ENCODE results near the gene LARP4B.
"Not testable (repeated sequence)": the region's sequence is repeated elsewhere in the genome, so short reads cannot be mapped to it uniquely, and the experiment has no call there.

Gene LARP4B

GRCh38 chr10:938941-939678 is 7.6 kb upstream of the LARP4B start:
- no peaks in the 10 kb centered on the region for H3K36me3 ChIP-seq (replicated peaks in 1 of 2; ENCODE audit: control insufficient read depth in 2 of 2, insufficient read depth in 2 of 2, low read length in 2 of 2)
- H3K4me2 ChIP-seq (ENCODE audit: insufficient read depth, low read length, poor library complexity, severe bottlenecking) = no peak overlapping the region
- H2BK120ac ChIP-seq (ENCODE audit: low read depth, low read length) = no peak overlapping the region
- no peak overlapping the region for H3K4me3 ChIP-seq (ENCODE audit: low read length in 2 of 2)
- H3K18ac ChIP-seq (ENCODE audit: low read length) = peak overlapping the region; percentile 9
- H3K9me3 ChIP-seq (replicated peaks in 1 of 2; ENCODE audit: control insufficient read depth in 2 of 2, insufficient read depth in 1 of 2, low read depth in 1 of 2, low read length in 2 of 2) = no peaks in the 10 kb centered on the region
- H4K8ac ChIP-seq (ENCODE audit: low read depth, low read length) = no peak overlapping the region
- no peak overlapping the region for H2BK5ac ChIP-seq (ENCODE audit: low read length)
- no peaks in the 10 kb centered on the region for H3K27me3 ChIP-seq (ENCODE audit: control insufficient read depth in 3 of 3, insufficient read depth in 3 of 3, low read depth in 1 of 3, low read length in 3 of 3)
- no peaks in the 10 kb centered on the region for H3K4me1 ChIP-seq (ENCODE audit: control insufficient read depth in 2 of 2, insufficient read depth in 1 of 2, low read depth in 1 of 2, low read length in 2 of 2)
- no peak overlapping the region for H3K9ac ChIP-seq (ENCODE audit: low read depth, low read length, poor library complexity)
- no peak overlapping the region for H3K4ac ChIP-seq (ENCODE audit: low read length)
- WGBS, 2 donors (ENCODE audit: extremely low coverage in 2 of 2, insufficient read length in 2 of 2, insufficient replicate concordance in 1 of 2) = no CpG with 5 or more reads among the region's 10 CpGs
- no peak for DNase-seq (ENCODE audit: low spot score)
- no peak overlapping the region for H2AK5ac ChIP-seq (ENCODE audit: low read depth, low read length)
- H3K14ac ChIP-seq (ENCODE audit: low read length) = no peak overlapping the region
- H3K79me1 ChIP-seq (ENCODE audit: low read depth, low read length) = no peaks in the 10 kb centered on the region
- no peak overlapping the region for H3K23ac ChIP-seq (ENCODE audit: low read depth, low read length, poor library complexity)
- no peak overlapping the region for H2BK12ac ChIP-seq (ENCODE audit: low read length)
- H4K91ac ChIP-seq (ENCODE audit: low read depth, low read length, poor library complexity) = no peak overlapping the region
- no peak overlapping the region for H3K27ac ChIP-seq (replicated peaks; ENCODE audit: low read length)
- H2BK15ac ChIP-seq (ENCODE audit: low read length) = no peak overlapping the region
- peak overlapping the region; percentile 17 for H2AFZ ChIP-seq (ENCODE audit: low read length)

GRCh38 chr10:934746-935406 is 3.4 kb upstream of the LARP4B start:
- H3K4me3 ChIP-seq (ENCODE audit: low read length in 2 of 2) = no peak overlapping the region
- H4K91ac ChIP-seq (ENCODE audit: low read depth, low read length, poor library complexity) = no peak overlapping the region
- H2AFZ ChIP-seq (ENCODE audit: low read length) = no peak overlapping the region
- H4K8ac ChIP-seq (ENCODE audit: low read depth, low read length) = no peak overlapping the region
- no peak overlapping the region for H3K4ac ChIP-seq (ENCODE audit: low read length)
- H3K18ac ChIP-seq (ENCODE audit: low read length) = no peak overlapping the region
- no peak overlapping the region for H3K23ac ChIP-seq (ENCODE audit: low read depth, low read length, poor library complexity)
- DNase-seq (ENCODE audit: low spot score) = no peak
- H3K14ac ChIP-seq (ENCODE audit: low read length) = no peak overlapping the region
- no peaks in the 10 kb centered on the region for H3K9me3 ChIP-seq (replicated peaks in 1 of 2; ENCODE audit: control insufficient read depth in 2 of 2, insufficient read depth in 1 of 2, low read depth in 1 of 2, low read length in 2 of 2)
- no CpG with 5 or more reads among the region's 15 CpGs for WGBS, 2 donors (ENCODE audit: extremely low coverage in 2 of 2, insufficient read length in 2 of 2, insufficient replicate concordance in 1 of 2)
- H2BK120ac ChIP-seq (ENCODE audit: low read depth, low read length) = no peak overlapping the region
- no peak overlapping the region for H3K27ac ChIP-seq (replicated peaks; ENCODE audit: low read length)
- H2BK15ac ChIP-seq (ENCODE audit: low read length) = no peak overlapping the region
- no peak overlapping the region for H2AK5ac ChIP-seq (ENCODE audit: low read depth, low read length)
- no peaks in the 10 kb centered on the region for H3K27me3 ChIP-seq (ENCODE audit: control insufficient read depth in 3 of 3, insufficient read depth in 3 of 3, low read depth in 1 of 3, low read length in 3 of 3)
- H2BK5ac ChIP-seq (ENCODE audit: low read length) = no peak overlapping the region
- H3K79me1 ChIP-seq (ENCODE audit: low read depth, low read length) = peaks cover 2% of the 10 kb centered on the region
- no peaks in the 10 kb centered on the region for H3K36me3 ChIP-seq (replicated peaks in 1 of 2; ENCODE audit: control insufficient read depth in 2 of 2, insufficient read depth in 2 of 2, low read length in 2 of 2)
- H3K4me1 ChIP-seq (ENCODE audit: control insufficient read depth in 2 of 2, insufficient read depth in 1 of 2, low read depth in 1 of 2, low read length in 2 of 2) = peaks cover 0 to 2% of the 10 kb centered on the region in 2 donors
- H2BK12ac ChIP-seq (ENCODE audit: low read length) = no peak overlapping the region
- H3K9ac ChIP-seq (ENCODE audit: low read depth, low read length, poor library complexity) = no peak overlapping the region
- no peak overlapping the region for H3K4me2 ChIP-seq (ENCODE audit: insufficient read depth, low read length, poor library complexity, severe bottlenecking)

- H3K18ac ChIP-seq (ENCODE audit: low read length); H3K4me3 ChIP-seq (ENCODE audit: low read length in 2 of 2): not testable (repeated sequence)
Measured at GRCh38 chr10:934165-934564, 2.7 kb upstream of the LARP4B start.

GRCh38 chr10:932589-932988 is 1.1 kb upstream of the LARP4B start:
- Histone ChIP-seq H3K4me1 (ENCODE audit: control insufficient read depth in 2 of 2, insufficient read depth in 1 of 2, low read depth in 1 of 2, low read length in 2 of 2) (peaks cover 3 to 8% of the 10 kb centered on the region in 2 donors), H3K36me3 (replicated peaks in 1 of 2; ENCODE audit: control insufficient read depth in 2 of 2, insufficient read depth in 2 of 2, low read length in 2 of 2) (peaks cover 0 to 7% of the 10 kb centered on the region in 2 donors), H3K18ac (ENCODE audit: low read length) (no peak overlapping the region), H3K4me3 (ENCODE audit: low read length in 2 of 2) (peak overlapping the region in 1 of 2 donors; percentile 20), H2BK12ac (ENCODE audit: low read length) (no peak overlapping the region), H3K9me3 (replicated peaks in 1 of 2; ENCODE audit: control insufficient read depth in 2 of 2, insufficient read depth in 1 of 2, low read depth in 1 of 2, low read length in 2 of 2) (no peaks in the 10 kb centered on the region), H3K9ac (ENCODE audit: low read depth, low read length, poor library complexity) (no peak overlapping the region), H4K91ac (ENCODE audit: low read depth, low read length, poor library complexity) (no peak overlapping the region), H3K23ac (ENCODE audit: low read depth, low read length, poor library complexity) (no peak overlapping the region), H2BK5ac (ENCODE audit: low read length) (no peak overlapping the region), H3K27ac (replicated peaks; ENCODE audit: low read length) (peak overlapping the region; percentile 31), H2BK120ac (ENCODE audit: low read depth, low read length) (no peak overlapping the region), H4K8ac (ENCODE audit: low read depth, low read length) (no peak overlapping the region), H3K27me3 (ENCODE audit: control insufficient read depth in 3 of 3, insufficient read depth in 3 of 3, low read depth in 1 of 3, low read length in 3 of 3) (no peaks in the 10 kb centered on the region), H2BK15ac (ENCODE audit: low read length) (no peak overlapping the region), H3K79me1 (ENCODE audit: low read depth, low read length) (peaks cover 4% of the 10 kb centered on the region), H3K4ac (ENCODE audit: low read length) (no peak overlapping the region), H3K14ac (ENCODE audit: low read length) (no peak overlapping the region), H2AK5ac (ENCODE audit: low read depth, low read length) (no peak overlapping the region), H2AFZ (ENCODE audit: low read length) (no peak overlapping the region), H3K4me2 (ENCODE audit: insufficient read depth, low read length, poor library complexity, severe bottlenecking) (no peak overlapping the region)
- no CpG with 5 or more reads among the region's 28 CpGs for WGBS, 2 donors (ENCODE audit: extremely low coverage in 2 of 2, insufficient read length in 2 of 2, insufficient replicate concordance in 1 of 2)
- no peak for DNase-seq (ENCODE audit: low spot score)

More at GRCh38 chr10:934165-934564, 2.7 kb upstream of the LARP4B start:
- H3K4ac ChIP-seq (ENCODE audit: low read length); H3K9ac ChIP-seq (ENCODE audit: low read depth, low read length, poor library complexity); H3K4me1 ChIP-seq (ENCODE audit: control insufficient read depth in 2 of 2, insufficient read depth in 1 of 2, low read depth in 1 of 2, low read length in 2 of 2); H3K27ac ChIP-seq (replicated peaks; ENCODE audit: low read length); H2BK5ac ChIP-seq (ENCODE audit: low read length); H3K79me1 ChIP-seq (ENCODE audit: low read depth, low read length); H3K23ac ChIP-seq (ENCODE audit: low read depth, low read length, poor library complexity); DNase-seq (ENCODE audit: low spot score); H3K9me3 ChIP-seq (replicated peaks in 1 of 2; ENCODE audit: control insufficient read depth in 2 of 2, insufficient read depth in 1 of 2, low read depth in 1 of 2, low read length in 2 of 2); H2AK5ac ChIP-seq (ENCODE audit: low read depth, low read length); H3K27me3 ChIP-seq (ENCODE audit: control insufficient read depth in 3 of 3, insufficient read depth in 3 of 3, low read depth in 1 of 3, low read length in 3 of 3); H2BK120ac ChIP-seq (ENCODE audit: low read depth, low read length); H2AFZ ChIP-seq (ENCODE audit: low read length); H2BK15ac ChIP-seq (ENCODE audit: low read length); H2BK12ac ChIP-seq (ENCODE audit: low read length); H3K36me3 ChIP-seq (replicated peaks in 1 of 2; ENCODE audit: control insufficient read depth in 2 of 2, insufficient read depth in 2 of 2, low read length in 2 of 2); H3K4me2 ChIP-seq (ENCODE audit: insufficient read depth, low read length, poor library complexity, severe bottlenecking); H4K8ac ChIP-seq (ENCODE audit: low read depth, low read length); H4K91ac ChIP-seq (ENCODE audit: low read depth, low read length, poor library complexity); H3K14ac ChIP-seq (ENCODE audit: low read length): not testable (repeated sequence)
- no CpG with 5 or more reads among the region's 6 CpGs for WGBS, 2 donors (ENCODE audit: extremely low coverage in 2 of 2, insufficient read length in 2 of 2, insufficient replicate concordance in 1 of 2)
